Lower leg skin (tissue), 4 donors: ENCODE measurements around the gene LHFPL2. TPM values are rescaled to one million over a fixed set of nuclear protein-coding genes. Genes with fewer than 3 reads are reported as not detected.

Experiments
- DNase-seq, 2 donors: peaks; one replicate each; pipeline ENCODE4 v3.0.0-alpha.2; 2019; ENCODE audit warnings: low spot score in 2 of 2
- H3K4me3 ChIP-seq: fragments of 200-600 bp; sonication (generic); 2 replicates; pipeline ENCODE4 v1.5.1; 2017; ENCODE audit warnings: mild to moderate bottlenecking, low read depth; ENCODE audit not compliant: poor library complexity, severe bottlenecking
- POLR2A ChIP-seq, 2 donors: fragments of 450-650 bp; IDR thresholded peaks; one replicate each; pipeline ENCODE4 v1.6.1; 2016 to 2017; ENCODE audit warnings: antibody characterized with exemption in 2 of 2, mild to moderate bottlenecking in 1 of 2, moderate library complexity in 1 of 2
- WGBS, 2 donors: methylation state at CpG; one replicate each; pipeline ENCODE4 v1.1.5; 2018; 5-methylcytosine and 5-hydroxymethylcytosine counted together
- intact Hi-C: fragments of 100-400 bp; cut with DNase I; formaldehyde crosslinking; loops from one replicate; pipeline ENCODE4 v1.15.0; 2023; ENCODE audit warnings: low total_unique reads
- total RNA-seq, 4 donors: library from RNA; depleted of rRNA; stranded (reverse); fragments of >200 nt; gene quantifications; one replicate each; pipeline ENCODE4 v1.1.0, GENCODE V29; 2016
- TF ChIP-seq, protein P1 (sequence below), 3 donors: fragments of 450-650 bp; IDR thresholded peaks; one replicate each; pipeline ENCODE4 v1.5.1; 2016; ENCODE audit warnings: antibody characterized with exemption in 3 of 3, mild to moderate bottlenecking in 3 of 3, moderate library complexity in 2 of 3

The LHFPL2 gene
- total RNA-seq, 4 donors from 2014 or later = 7.3 to 11.1 (median 9.6) TPM

DNA sequence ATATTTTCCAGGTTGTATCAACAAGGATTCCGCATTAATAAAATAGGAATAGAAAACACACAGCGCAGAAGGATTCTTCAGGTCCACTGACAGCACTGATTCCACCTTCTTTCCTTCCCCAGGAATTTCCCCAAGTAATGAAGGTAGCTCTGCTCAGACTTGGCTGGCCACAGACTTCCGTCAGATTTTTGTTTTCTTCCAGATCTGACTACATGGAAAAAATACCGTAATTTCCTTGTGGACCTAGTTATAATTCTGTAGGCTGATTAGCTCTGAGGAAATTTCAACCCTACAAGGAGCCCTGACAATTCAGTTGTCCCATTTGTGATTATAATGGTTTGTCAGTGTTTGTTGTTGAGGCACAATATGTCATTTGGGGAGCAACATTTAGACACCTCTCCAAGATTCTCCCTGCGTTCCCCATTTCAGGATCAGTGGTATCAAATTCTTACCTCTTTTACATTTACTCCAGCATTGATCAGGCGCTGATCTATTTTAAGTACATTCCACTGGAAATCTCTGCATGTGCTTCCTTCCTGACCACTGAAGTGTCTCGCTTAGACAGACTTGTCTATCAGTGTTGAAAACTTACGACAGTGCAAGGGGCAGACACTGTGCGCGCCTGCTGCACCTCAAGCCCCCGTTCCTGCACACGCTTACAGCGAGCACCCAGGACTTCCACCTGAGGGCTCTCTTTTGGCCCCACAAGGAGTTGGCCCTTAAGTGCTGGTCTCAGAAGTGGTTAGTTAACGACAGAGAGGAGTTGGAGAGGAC lies 94.8 kb downstream of the LHFPL2 start:
- TF ChIP-seq POLR2A (IDR thresholded peaks at IDR 0.05) = no peak
- TF ChIP-seq, protein P1, sequence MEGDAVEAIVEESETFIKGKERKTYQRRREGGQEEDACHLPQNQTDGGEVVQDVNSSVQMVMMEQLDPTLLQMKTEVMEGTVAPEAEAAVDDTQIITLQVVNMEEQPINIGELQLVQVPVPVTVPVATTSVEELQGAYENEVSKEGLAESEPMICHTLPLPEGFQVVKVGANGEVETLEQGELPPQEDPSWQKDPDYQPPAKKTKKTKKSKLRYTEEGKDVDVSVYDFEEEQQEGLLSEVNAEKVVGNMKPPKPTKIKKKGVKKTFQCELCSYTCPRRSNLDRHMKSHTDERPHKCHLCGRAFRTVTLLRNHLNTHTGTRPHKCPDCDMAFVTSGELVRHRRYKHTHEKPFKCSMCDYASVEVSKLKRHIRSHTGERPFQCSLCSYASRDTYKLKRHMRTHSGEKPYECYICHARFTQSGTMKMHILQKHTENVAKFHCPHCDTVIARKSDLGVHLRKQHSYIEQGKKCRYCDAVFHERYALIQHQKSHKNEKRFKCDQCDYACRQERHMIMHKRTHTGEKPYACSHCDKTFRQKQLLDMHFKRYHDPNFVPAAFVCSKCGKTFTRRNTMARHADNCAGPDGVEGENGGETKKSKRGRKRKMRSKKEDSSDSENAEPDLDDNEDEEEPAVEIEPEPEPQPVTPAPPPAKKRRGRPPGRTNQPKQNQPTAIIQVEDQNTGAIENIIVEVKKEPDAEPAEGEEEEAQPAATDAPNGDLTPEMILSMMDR (IDR thresholded peaks at IDR 0.05) = no peak
- intact Hi-C loops = no loop called here
- H3K4me3 ChIP-seq = no peak overlapping the region
- WGBS, 2 donors = 87 to 93% methylated on average over 14 of the region's 14 CpGs
- DNase-seq = no peak

GRCh38 chr5:78552729-78553342 lies 95.7 kb downstream of the LHFPL2 start:
- DNase-seq = no peak
- intact Hi-C loops = no loop called here
- H3K4me3 ChIP-seq = no peak overlapping the region
- WGBS, 2 donors = 88 to 91% methylated on average over 12 of the region's 12 CpGs
- TF ChIP-seq, protein P1 (IDR thresholded peaks at IDR 0.05) = no peak
- no peak for TF ChIP-seq POLR2A (IDR thresholded peaks at IDR 0.05)

- DNase-seq = no peak
- TF ChIP-seq POLR2A (IDR thresholded peaks at IDR 0.05) = no peak
- TF ChIP-seq, protein P1 (IDR thresholded peaks at IDR 0.05) = no peak
- WGBS, 2 donors = 38 to 44% methylated on average over 2 of the region's 2 CpGs
- no peak overlapping the region for H3K4me3 ChIP-seq
- intact Hi-C loops = no loop called here
These were observed 97.7 kb downstream of the LHFPL2 start for GRCh38 chr5:78550891-78551290.

DNA sequence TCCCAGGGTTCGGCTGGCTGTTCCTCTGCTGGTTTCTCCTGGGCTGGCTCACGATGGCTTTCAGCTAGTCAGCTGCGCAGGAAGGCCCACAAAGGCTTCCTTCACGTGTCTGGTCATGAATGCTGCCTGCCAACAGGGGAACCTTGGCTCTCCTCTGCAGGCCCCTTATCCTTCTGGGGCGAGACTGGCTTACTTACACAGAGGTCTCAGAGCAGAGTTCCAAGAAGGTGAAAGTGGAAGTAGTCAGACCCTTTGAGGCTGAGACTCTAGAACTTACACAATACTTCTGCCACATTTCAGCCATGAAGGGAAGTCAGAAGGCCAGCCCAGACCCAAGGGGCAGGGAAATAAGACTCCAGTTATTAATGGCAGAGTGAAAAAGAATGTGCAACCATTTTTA lies 99.5 kb downstream of the LHFPL2 start:
- no peak overlapping the region for H3K4me3 ChIP-seq
- DNase-seq = no peak
- intact Hi-C loops = no loop called here
- no peak for TF ChIP-seq POLR2A (IDR thresholded peaks at IDR 0.05)
- TF ChIP-seq, protein P1 (IDR thresholded peaks at IDR 0.05) = no peak
- WGBS, 2 donors = 80 to 84% methylated on average over 5 of the region's 5 CpGs

GRCh38 chr5:78547731-78548615 lies 100.6 kb downstream of the LHFPL2 start:
- no peak overlapping the region for H3K4me3 ChIP-seq
- WGBS, 2 donors = 57 to 62% methylated on average over 21 of the region's 21 CpGs
- intact Hi-C loops = no loop called here
- no peak for TF ChIP-seq POLR2A (IDR thresholded peaks at IDR 0.05)
- TF ChIP-seq, protein P1 (IDR thresholded peaks at IDR 0.05) = no peak
- peak; percentile 88 to 97 for DNase-seq
